ENCODE measurements around the gene FAM227A.

DNA sequence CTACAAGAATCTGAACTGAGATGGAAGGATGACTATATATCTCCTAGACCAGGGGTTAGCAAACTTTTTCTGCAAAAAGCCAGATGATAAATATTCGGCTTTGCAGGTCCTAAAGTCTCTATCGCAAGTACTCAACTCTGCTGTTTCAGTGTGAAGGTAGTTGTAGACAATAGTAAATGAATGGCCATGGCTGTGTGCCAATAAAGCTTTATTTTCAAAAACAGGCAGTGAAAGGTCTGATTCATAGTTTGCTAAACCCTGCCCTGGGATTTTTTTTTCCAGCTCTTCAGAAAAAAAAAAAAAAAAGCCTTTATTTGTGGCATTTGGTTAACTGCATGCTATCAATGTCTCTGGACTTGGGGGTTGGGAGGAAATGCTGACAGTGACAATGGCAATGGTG lies 37.5 kb downstream of the FAM227A start:
- TF ChIP-seq, protein P1, sequence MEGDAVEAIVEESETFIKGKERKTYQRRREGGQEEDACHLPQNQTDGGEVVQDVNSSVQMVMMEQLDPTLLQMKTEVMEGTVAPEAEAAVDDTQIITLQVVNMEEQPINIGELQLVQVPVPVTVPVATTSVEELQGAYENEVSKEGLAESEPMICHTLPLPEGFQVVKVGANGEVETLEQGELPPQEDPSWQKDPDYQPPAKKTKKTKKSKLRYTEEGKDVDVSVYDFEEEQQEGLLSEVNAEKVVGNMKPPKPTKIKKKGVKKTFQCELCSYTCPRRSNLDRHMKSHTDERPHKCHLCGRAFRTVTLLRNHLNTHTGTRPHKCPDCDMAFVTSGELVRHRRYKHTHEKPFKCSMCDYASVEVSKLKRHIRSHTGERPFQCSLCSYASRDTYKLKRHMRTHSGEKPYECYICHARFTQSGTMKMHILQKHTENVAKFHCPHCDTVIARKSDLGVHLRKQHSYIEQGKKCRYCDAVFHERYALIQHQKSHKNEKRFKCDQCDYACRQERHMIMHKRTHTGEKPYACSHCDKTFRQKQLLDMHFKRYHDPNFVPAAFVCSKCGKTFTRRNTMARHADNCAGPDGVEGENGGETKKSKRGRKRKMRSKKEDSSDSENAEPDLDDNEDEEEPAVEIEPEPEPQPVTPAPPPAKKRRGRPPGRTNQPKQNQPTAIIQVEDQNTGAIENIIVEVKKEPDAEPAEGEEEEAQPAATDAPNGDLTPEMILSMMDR (IDR thresholded peaks at IDR 0.05) = no peak
- TF ChIP-seq POLR2A (IDR thresholded peaks at IDR 0.05) = no peak
- no peak for TF ChIP-seq POLR2AphosphoS5 (IDR thresholded peaks at IDR 0.05)
